Peyer's patch (tissue), 4 donors: ENCODE results near the gene PHB1. TPM values are rescaled to one million over a fixed set of nuclear protein-coding genes. Genes with fewer than 3 reads are reported as not detected.
"Not testable (repeated sequence)": the region's sequence is repeated elsewhere in the genome, so short reads cannot be mapped to it uniquely, and the experiment has no call there.

Experiments
- DNase-seq, 3 donors: peaks; one replicate each; pipeline ENCODE4 v3.0.0-alpha.2; 2017 to 2019
- H3K27ac ChIP-seq, 4 donors: fragments of 200-600 bp; sonication (generic); one replicate each; pipeline ENCODE4 v1.5.1; 2016 to 2019
- H3K27me3 ChIP-seq, 2 donors: fragments of 200-600 bp; sonication (generic); one replicate each; pipeline ENCODE4 v1.5.1; 2019
- H3K36me3 ChIP-seq, 3 donors: fragments of 200-600 bp; sonication (generic); one replicate each; pipeline ENCODE4 v1.5.1; 2016 to 2019
- H3K4me1 ChIP-seq, 4 donors: fragments of 200-600 bp; sonication (generic); one replicate each; pipeline ENCODE4 v1.5.1; 2016 to 2019
- H3K4me3 ChIP-seq, 4 donors: fragments of 200-600 bp; sonication (generic); 1 replicate in 3 of 4; 2 replicates in 1 of 4; pipeline ENCODE4 v1.5.1; 2016 to 2019; ENCODE audit warnings: mild to moderate bottlenecking in 1 of 4
- H3K9me3 ChIP-seq, 4 donors: fragments of 200-600 bp; sonication (generic); one replicate each; pipeline ENCODE4 v1.5.1; 2016 to 2019; ENCODE audit warnings: mild to moderate bottlenecking in 1 of 4
- POLR2A ChIP-seq, 2 donors: fragments of 450-650 bp; IDR thresholded peaks; one replicate each; pipeline ENCODE4 v1.5.1; 2017; ENCODE audit warnings: antibody characterized with exemption in 2 of 2, mild to moderate bottlenecking in 2 of 2, moderate library complexity in 2 of 2
- total RNA-seq, 4 donors: library from RNA; depleted of rRNA; stranded (reverse); fragments of >200 nt; gene quantifications; one replicate each; pipeline ENCODE4 v1.1.0, GENCODE V29; 2016
- TF ChIP-seq, protein P1 (sequence below), 6 experiments: fragments of 450-650 bp in 4 of 6; fragments of 200-600 bp in 2 of 6; sonication (generic) in 1 of 6; IDR thresholded peaks; one replicate each; pipeline ENCODE4 v1.5.1; 2017 to 2019; ENCODE audit warnings: antibody characterized with exemption in 6 of 6, mild to moderate bottlenecking in 3 of 6, moderate library complexity in 1 of 6

The PHB1 gene
- total RNA-seq, 4 donors from 2014 or later, result 59.5 to 75.9 (median 69.9) TPM

DNA sequence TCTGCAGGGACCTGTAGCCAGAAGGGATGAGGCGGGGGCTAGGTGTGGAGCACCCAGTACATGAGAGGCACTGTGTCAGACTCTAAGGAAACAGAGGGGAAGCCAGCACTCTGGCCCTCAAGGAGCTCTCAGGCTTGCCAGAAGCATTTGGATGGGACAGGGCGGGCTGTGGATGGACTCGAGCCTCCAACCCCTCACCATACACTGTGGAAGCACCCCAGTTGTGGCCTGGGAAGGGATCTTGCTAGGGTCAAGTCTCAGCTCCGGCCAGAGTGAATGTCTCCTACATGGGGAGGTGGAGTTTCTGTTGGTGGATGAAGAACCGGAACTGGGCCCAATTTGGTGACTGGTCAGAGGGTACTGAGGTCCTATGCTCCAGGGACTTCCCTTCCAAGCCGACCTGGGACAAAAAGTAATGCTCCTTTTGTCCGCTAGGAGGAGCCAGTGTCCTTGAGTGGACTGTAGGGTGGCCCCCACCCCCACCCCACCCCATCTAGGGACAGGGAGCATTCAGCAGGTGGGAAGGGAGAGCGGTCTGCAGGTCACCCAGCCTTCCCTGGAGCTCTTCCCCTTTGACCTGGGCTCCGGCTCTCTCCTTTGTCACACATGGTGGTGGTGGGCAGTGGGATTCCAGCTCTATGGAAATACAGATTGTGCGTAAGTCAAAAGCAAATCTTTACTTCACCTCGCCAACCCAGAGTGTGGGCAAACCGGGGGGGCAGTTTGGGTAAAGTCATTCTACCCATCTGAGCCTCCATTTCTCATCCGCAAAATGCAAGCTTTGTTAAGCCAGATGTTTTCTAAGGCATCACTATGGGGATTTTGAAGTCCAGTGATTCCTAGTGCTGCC, 20.4 kb upstream of the PHB1 start:
- no peaks in the 10 kb centered on the region for H3K36me3 ChIP-seq
- H3K27me3 ChIP-seq, result no peaks in the 10 kb centered on the region
- no peak overlapping the region for H3K27ac ChIP-seq
- peak in 2 of 3 donors; percentile 46 to 69 for DNase-seq
- TF ChIP-seq POLR2A (IDR thresholded peaks at IDR 0.05), result no peak
- TF ChIP-seq, protein P1, sequence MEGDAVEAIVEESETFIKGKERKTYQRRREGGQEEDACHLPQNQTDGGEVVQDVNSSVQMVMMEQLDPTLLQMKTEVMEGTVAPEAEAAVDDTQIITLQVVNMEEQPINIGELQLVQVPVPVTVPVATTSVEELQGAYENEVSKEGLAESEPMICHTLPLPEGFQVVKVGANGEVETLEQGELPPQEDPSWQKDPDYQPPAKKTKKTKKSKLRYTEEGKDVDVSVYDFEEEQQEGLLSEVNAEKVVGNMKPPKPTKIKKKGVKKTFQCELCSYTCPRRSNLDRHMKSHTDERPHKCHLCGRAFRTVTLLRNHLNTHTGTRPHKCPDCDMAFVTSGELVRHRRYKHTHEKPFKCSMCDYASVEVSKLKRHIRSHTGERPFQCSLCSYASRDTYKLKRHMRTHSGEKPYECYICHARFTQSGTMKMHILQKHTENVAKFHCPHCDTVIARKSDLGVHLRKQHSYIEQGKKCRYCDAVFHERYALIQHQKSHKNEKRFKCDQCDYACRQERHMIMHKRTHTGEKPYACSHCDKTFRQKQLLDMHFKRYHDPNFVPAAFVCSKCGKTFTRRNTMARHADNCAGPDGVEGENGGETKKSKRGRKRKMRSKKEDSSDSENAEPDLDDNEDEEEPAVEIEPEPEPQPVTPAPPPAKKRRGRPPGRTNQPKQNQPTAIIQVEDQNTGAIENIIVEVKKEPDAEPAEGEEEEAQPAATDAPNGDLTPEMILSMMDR (IDR thresholded peaks at IDR 0.05), result peak; percentile 22 to 64 (median 42)
- no peak overlapping the region for H3K4me3 ChIP-seq
- no peaks in the 10 kb centered on the region for H3K4me1 ChIP-seq
- no peaks in the 10 kb centered on the region for H3K9me3 ChIP-seq

DNA sequence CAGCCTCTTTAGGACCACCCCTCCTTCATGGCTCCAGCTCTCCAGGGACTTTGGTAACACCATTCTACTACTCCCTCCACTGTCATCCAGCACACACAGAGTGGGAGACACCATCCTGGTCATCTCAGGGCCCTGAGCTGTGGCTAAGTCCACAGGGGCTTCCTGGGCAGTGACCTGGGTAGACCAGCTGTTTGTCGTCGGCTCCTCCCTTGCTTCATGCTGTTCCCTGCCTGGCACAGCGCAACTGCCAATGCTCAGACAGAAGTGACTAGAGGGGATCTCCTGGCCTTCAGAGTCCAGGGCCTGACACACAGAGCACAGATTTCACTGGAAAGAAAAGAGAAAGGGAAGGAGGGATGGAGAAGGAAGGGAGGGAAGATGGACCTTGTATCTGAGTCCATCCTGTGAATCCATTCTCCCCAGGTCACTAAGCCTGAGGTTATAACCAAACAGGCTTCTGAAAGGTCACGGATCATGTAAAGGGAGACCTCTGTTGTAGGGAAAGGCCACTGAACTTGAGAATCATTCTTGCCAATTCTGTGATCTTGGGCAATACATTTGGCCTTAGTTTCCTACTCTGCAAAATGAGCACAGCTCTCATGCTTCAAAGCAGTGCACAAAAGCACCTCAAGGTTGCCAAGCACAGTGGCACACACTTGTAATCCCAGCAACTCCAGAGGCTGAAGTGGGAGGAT, 18.5 kb upstream of the PHB1 start:
- no peak for TF ChIP-seq POLR2A (IDR thresholded peaks at IDR 0.05)
- Histone ChIP-seq H3K27me3 (no peaks in the 10 kb centered on the region), H3K4me1 (no peaks in the 10 kb centered on the region), H3K4me3 (no peak overlapping the region), H3K27ac (no peak overlapping the region), H3K36me3 (no peaks in the 10 kb centered on the region), H3K9me3 (no peaks in the 10 kb centered on the region)
- DNase-seq, result no peak

DNA sequence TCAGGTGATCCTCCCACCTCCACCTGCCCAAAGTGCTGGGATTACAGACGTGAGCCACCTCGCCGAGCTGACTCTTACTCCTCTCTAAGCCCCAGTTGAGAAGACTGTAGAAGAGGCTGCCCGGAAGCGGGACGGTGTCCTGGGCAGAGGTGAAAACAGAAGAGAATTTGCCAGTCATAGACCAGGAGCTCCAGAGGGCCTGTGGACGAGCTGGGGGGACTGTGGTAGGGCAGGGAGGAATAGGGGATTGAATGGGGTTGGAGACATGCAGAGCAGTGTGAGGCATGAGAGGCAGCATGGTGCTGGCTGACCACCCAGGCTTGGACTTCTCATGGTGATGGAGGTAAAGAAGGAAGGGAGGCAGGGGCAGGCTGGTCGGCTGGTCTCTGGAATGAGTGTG, 17.1 kb upstream of the PHB1 start:
- no peaks in the 10 kb centered on the region for H3K36me3 ChIP-seq
- no peak for TF ChIP-seq POLR2A (IDR thresholded peaks at IDR 0.05)
- TF ChIP-seq, protein P1 (IDR thresholded peaks at IDR 0.05), result no peak
- H3K4me1 ChIP-seq, result no peaks in the 10 kb centered on the region
- no peak overlapping the region for H3K27ac ChIP-seq
- H3K9me3 ChIP-seq, result no peaks in the 10 kb centered on the region
- no peak overlapping the region for H3K4me3 ChIP-seq
- no peaks in the 10 kb centered on the region for H3K27me3 ChIP-seq
- DNase-seq, result no peak

DNA sequence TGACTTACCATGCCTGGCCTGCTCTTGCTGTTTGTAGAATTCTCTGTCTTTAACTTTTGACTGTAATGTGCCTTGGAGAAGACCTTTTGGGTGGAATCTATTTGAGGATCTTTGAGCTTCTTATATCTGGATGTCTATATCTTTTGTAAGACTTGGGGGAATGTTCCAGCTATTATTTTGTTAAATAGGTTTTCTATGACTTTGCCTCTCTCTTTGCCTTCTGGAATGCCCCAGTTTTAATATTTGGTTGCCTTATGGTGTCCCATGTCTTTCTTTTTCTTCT, 10.3 kb upstream of the PHB1 start:
- Histone ChIP-seq H3K9me3 (peaks cover 0 to 9% (median 0%) of the 10 kb centered on the region in 4 donors), H3K4me3 (no peak overlapping the region), H3K27ac (no peak overlapping the region), H3K36me3 (no peaks in the 10 kb centered on the region), H3K27me3 (no peaks in the 10 kb centered on the region), H3K4me1 (no peaks in the 10 kb centered on the region)
- TF ChIP-seq, protein P1 (IDR thresholded peaks at IDR 0.05), result no peak
- no peak for TF ChIP-seq POLR2A (IDR thresholded peaks at IDR 0.05)
- DNase-seq, result no peak

DNA sequence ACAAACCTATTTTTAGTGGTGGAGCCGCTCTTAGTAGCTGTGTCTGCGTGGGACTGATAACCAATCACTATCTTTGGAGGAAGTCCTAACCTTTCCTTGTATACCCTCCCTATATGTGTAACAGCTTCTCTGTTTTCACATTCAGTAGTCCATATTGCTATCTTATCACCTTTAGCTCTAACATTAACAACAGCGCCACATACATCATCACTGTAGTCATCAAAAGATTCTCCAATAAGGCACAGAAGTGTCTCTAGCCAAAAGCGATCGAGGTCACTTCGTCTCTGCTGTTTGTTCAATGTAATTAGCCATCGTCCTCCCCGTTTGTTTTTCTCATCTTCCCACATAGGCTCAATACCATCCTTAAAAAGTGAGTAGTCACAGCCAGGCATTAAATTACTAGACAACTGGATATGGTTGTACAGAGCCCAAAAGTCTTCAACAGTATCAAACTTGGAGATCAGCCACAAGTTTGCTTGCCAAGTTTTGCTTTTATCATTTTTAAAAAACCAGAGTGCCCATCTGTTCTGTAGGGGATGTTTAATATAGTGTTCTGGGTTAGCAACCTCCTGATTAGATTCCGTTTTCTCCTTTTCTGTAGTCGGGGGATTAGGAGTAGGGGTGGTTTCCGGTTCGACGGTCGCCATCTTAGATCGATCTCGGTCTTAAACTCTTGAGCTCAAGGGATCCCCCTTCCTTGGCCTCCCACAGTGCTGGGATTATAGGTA, 9.8 kb upstream of the PHB1 start:
- H3K4me3 ChIP-seq, H3K27me3 ChIP-seq, H3K4me1 ChIP-seq, H3K27ac ChIP-seq, H3K36me3 ChIP-seq, DNase-seq, H3K9me3 ChIP-seq: not testable (repeated sequence)

DNA sequence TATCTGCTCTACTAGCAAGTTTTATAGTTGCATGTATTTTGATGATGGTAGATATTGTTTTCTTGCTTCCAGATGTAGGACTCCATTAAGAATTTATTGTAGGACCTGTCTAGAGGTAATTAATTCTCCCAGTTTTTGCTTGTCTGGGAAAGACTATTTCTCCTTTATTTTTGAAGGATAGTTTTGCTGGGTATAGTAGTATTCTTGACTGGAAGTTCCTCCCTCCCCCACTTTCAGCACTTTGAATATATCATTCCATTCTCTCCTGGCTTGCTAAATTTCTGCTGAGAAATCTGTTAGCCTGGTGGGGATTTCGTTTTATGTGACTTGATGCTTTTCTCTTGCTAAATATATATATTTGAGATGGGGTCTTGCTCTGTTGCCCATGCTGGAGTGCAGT, 8.0 kb upstream of the PHB1 start:
- no peak for DNase-seq
- Histone ChIP-seq H3K36me3 (no peaks in the 10 kb centered on the region), H3K4me3 (no peak overlapping the region), H3K9me3 (peaks cover 0 to 9% (median 0%) of the 10 kb centered on the region in 4 donors), H3K4me1 (no peaks in the 10 kb centered on the region), H3K27ac (no peak overlapping the region), H3K27me3 (no peaks in the 10 kb centered on the region)
- TF ChIP-seq POLR2A (IDR thresholded peaks at IDR 0.05), result no peak
- TF ChIP-seq, protein P1 (IDR thresholded peaks at IDR 0.05), result no peak

DNA sequence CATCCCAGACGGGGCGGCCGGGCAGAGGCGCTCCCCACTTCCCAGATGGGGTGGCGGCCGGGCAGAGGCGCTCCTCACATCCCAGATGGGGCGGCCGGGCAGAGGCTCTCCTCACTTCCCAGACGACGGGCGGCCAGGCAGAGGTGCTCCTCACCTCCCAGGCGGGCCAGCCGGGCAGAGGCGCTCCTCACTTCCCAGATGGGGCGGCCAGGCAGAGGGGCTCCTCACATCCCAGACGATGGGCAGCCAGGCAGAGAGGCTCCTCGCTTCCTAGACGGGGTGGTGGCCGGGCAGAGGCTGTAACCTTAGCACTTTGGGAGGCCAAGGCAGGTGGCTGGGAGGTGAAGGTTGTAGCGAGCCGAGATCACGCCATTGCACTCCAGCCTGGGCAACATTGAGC, 5.1 kb upstream of the PHB1 start:
- not testable (repeated sequence) for H3K27ac ChIP-seq, H3K27me3 ChIP-seq, H3K4me3 ChIP-seq, DNase-seq, H3K4me1 ChIP-seq, H3K36me3 ChIP-seq, H3K9me3 ChIP-seq

DNA sequence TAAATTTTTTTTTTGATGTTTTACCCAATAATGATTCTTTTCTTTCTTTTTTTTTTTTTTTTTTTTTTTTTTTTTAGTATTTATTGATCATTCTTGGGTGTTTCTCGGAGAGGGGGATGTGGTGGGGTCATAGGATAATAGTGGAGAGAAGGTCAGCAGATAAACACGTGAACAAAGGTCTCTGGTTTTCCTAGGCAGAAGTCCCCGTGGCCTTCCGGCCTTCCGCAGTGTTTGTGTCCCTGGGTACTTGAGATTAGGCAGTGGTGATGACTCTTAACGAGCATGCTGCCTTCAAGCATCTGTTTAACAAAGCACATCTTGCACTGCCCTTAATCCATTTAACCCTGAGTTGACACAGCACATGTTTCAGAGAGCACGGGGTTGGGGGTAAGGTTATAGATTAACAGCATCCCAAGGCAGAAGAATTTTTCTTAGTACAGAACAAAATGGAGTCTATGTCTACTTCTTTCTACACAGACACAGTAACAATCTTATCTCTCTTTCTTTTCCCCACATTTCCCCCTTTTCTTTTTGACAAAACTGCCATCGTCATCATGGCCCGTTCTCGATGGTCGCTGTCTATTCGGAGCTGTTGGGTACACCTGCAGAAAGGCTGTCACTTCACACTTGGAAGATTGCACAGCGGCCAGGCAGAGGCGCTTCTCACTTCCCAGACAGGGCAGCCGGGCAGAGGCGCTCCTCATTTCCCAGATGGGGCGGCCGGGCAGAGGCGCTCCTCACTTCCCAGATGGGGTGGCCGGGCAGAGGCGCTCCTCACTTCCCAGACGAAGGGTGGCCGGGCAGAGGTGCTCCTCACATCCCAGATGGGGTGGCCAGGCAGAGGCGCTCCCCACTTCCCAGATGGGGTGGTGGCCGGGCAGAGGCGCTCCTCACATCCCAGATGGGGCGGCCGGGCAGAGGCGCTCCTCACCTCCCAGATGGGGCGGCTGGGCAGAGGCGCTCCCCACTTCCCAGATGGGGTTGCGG, 4.4 kb upstream of the PHB1 start:
- H3K36me3 ChIP-seq, DNase-seq, H3K27ac ChIP-seq, H3K9me3 ChIP-seq, H3K27me3 ChIP-seq, H3K4me3 ChIP-seq, H3K4me1 ChIP-seq: not testable (repeated sequence)
